ENCODE measurements around the gene TIMM8A.

The TIMM8A gene, protein sequence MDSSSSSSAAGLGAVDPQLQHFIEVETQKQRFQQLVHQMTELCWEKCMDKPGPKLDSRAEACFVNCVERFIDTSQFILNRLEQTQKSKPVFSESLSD

DNA sequence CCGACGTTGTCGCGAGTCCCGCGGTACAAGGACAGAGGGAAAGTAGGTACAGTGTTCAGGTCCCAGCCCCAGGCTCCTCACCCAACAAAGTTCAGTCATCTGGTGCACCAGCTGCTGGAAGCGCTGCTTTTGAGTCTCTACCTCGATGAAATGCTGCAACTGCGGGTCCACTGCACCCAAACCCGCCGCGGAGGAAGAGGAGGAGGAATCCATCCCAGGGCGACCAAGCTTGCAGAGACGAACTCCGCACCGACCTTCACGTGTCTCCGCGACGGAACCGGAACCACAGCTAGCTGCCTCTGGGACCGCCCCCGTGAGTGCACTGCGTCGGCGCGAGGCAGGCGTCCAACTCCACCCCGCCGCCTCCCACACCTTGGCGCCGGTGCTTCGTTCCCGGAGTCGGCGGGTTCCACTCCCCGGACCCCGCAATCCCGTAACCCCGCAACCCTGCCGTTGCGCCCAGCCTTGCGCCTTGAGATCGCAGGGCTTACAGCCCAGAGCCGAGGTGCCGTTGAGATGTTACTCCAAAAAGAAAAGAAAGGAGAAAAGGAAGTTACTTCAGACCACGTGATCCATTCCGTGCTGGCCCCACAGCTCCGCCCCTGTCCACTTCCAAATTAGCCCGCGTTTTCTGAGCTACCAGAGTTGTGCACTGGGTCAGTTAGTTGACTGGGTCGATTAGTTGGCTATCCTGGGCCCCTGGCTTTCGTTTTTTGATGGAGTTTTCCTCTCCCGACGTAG is at the start of gene TIMM8A:
TSS of gene TIMM8A (minus strand) at position 291 of the 741 bp plus-strand sequence. CDS start at position 213, 78 bp downstream.
- ATAC-seq, result peak; percentile 98 to 99

DNA sequence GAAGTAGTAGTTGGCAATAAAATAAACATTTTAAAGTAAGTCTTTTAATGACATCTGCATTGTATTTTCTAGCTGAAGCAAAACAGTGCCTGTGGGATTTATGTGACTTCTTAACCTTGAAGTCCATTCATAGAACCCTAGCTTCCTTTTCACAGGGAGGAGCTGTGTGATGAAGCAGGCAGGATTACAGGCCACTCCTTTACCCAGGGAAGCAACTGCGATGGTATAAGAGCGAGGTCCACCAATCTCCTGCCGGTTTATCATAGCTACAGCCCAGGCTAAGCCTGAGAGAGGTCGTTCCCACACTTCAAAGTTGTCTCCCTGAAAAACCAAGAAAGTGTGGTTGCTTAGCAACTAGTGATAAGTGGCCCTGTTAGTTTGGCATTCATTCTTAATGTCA is 49.2 kb upstream of the TIMM8A start:
- no peak for ATAC-seq

DNA sequence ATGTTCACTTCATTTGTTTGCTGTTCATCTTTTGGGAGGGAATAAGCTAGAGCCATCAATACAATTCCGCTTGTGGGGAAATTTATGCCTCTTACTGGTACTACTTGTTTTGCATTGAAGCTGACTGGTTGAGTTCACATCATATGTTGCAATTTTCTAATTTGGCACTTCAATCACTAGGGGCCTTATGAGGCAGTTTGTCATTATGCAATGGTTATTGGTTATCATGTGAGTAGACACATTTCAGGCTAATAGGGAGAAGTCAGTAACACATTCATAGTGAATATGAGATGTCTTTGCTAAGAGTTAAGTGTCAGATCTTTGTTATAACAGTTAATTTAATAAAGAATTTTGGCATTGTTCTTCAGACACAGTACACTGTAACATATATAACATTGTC is 47.2 kb upstream of the TIMM8A start:
- no peak for ATAC-seq

DNA sequence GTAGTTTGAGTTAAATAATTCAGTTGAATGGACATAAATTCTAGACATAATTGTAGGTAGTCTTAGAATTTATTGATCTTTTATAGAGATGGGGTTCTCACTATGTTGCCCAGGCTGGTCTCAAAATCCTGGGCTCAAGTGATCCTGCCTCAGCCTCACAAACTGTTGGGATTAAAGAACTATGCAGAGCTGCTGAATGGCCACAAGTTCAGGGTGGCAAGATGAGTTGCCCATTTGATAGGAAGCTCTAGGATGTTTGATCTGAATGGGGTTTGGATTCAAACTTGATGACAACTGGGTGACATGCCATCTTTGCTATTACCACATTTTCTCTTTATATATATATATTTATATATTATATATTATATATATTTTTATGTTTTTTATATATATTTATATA is 45.8 kb upstream of the TIMM8A start:
- no peak for ATAC-seq

- ATAC-seq, result no peak
These were observed 45.2 kb upstream of the TIMM8A start for GRCh38 chrX:101393530-101394305.

GRCh38 chrX:101391831-101392230 is 43.3 kb upstream of the TIMM8A start:
- ATAC-seq, result no peak

DNA sequence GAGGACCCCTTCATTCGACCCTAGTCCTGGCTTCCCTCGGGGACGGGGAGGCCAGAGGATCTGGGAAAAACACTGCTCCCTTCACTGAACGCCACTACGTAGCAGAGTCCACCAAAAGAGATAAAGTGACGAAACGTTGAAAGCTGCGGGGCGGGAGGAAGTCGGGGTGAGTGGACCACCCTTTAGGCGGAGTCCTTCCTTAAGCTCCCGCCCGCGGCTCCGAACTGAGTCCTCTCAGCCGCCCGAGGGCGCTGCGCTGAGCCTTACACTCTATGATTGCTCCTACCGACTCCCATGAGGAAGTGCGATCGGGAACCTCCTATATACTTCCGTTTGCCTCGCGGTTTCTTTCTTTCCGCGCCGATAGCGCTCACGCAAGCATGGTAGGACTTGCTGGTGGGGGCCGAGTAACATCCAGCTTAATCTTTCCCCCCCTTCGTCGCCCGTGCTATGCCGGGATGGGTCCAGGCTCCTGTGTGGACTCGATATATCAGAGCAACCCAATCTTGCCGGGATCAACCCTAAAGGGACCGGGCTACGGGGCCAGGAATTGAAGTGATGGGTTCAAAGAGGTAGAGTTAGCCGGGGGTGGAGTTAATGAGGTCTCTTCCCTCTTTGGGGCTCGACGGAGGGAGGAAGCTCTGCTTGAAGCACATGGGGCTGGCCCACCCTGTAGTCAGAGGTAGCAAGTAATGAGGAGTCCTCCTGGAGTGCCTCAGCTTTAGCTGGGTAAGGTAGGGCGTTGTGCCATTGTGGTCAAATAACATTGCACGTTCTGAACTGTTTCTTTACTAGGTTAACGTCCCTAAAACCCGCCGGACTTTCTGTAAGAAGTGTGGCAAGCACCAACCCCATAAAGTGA is 42.4 kb upstream of the TIMM8A start, which contains the start of gene RPL36A:
TSS of gene RPL36A (plus strand) at position 348 of the 862 bp plus-strand sequence. CDS start at position 381, 33 bp downstream.
- peak; percentile 93 for ATAC-seq

DNA sequence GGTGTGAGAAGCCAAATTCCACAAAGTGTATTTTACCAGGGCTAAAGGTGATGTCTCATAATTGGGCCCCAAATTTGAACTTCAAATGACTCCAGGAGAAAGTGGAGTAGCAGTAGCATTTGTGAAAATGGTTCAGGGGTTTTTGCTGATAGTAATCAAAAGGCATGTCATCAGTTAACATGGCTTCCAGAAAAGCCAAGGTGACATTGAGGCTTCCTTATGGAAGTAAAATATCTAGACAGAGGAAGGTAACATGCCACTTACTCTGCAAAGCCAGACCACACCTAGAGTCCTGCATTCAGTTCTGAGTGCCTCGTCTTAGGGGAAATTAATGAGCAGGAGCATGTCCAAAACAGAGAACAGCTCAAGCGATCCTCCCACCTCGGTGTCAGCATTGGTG is 40.1 kb upstream of the TIMM8A start:
- ATAC-seq, result no peak

DNA sequence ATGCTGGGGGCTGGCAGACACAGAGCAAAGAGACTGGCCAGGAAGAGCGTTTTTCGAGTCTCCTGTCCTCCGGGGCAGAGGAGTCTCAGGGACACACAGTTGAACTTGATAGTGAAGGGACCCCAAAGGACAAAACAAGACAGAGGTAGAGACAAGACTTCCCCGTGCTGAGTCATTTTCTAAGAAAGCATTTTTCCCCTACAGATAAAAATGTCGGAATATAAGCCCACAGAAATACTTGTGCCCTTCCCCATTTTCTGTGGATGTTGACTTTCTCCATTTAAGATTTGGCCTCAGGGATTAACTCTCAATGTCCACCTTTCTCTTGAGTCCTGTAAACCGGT is 38.0 kb upstream of the TIMM8A start:
- ATAC-seq, result no peak

- no peak for ATAC-seq
These were observed 37.4 kb upstream of the TIMM8A start, which contains the start of gene BTK for GRCh38 chrX:101385795-101386541. Gene BTK, minus strand, starts transcription at chrX:101386191. Its CDS starts 10,907 bp downstream, at chrX:101375284.

- no peak for ATAC-seq
These were observed 36.6 kb upstream of the TIMM8A start for GRCh38 chrX:101385026-101385684.

DNA sequence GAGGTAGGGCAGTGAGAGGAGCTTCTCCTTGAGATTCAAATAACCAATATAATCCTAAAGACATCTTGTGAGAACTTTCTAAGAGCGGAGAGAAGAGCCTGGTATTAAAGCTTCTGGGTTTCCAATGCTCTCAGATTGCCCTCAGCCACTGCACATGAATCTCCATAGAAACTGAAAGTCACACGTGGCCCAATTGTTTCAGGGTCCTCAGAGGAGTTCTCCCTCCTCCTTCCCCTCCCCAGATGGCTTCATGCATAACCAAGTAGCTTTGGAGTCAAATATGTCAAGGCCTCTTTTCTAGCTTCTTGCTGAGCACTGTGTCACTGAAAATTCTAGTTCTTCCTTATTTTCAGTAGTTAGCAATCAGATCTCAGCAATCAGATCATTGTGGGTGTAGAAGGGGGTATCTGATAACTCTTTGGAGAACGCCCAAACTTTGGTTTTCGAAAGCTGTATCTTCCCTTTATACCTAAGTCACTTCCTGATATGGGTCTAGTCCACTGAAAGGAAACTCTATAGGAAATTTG is 35.2 kb upstream of the TIMM8A start:
- ATAC-seq, result no peak

- ATAC-seq, result no peak
These were observed 29.0 kb upstream of the TIMM8A start for GRCh38 chrX:101377547-101377946.

DNA sequence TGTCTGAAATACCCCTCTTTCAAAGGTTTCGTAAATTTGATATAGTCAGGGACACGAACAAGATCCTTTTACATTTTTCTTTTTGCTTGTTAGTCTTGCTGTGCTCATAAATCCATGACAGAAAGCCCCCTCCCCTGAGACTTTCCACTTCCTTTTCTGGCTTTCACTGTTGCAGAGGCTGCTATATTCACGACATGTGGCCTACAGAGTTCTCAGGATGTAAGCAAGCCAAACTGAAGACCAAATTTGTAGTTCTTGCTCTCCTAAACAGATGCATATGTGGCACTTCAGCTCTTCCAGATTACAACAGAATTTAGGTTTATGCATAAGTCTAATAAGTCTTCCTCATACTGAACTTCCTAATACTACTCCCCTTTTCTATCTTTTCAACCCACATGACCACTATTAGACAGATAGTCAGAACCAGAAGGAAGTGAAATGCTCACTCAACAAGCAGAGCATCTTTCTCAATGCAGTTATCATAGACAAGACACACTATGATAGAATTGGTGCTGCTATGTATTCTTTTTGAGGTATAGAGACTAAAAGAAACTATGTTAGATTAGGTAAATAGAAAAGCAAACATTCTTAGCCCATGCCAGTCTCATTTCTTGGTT is 22.5 kb upstream of the TIMM8A start:
- no peak for ATAC-seq

DNA sequence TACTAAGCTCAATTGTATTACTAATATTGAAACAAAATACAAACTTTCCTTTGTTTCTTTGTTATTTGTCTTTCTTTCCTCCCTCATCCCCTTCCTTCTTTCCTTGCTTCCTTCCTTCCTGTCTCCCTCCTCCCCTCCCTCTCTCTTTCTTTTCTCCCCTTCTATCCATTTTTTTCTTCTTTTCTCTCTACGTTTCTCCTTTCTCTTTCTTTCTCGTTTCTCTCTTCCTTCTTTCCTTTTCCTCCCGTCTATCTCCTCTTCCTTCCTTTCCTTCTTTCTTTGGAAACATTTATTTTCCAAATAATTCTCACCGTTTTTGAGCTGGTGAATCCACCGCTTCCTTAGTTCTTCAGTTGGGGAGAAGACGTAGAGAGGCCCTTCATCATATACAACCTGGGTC is 21.1 kb upstream of the TIMM8A start:
- ATAC-seq, result no peak

GRCh38 chrX:101368800-101369199 is 20.3 kb upstream of the TIMM8A start:
- no peak for ATAC-seq

DNA sequence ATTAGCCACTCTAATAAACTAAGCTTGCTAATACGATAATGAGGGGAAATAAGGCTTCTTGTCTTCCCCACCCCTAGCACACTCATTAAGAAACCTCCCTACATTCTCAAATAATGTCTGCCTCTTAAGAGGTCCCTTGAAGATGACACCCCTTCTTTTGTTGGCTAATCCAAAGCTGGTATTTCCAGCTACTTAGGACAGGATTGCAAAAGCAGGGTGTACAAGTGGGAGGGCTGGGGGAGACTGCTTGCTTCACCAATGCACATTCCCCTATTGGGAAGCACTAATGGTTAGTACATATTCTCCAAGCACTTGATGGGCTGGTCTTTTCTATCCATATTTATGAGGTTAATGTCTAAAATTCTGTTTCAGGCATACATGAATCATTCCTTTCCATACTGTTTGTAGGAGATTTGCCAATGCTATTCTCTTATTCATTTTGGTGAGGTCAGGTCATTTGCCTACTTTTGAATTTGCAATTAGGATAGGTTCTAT is 16.8 kb upstream of the TIMM8A start:
- no peak for ATAC-seq

DNA sequence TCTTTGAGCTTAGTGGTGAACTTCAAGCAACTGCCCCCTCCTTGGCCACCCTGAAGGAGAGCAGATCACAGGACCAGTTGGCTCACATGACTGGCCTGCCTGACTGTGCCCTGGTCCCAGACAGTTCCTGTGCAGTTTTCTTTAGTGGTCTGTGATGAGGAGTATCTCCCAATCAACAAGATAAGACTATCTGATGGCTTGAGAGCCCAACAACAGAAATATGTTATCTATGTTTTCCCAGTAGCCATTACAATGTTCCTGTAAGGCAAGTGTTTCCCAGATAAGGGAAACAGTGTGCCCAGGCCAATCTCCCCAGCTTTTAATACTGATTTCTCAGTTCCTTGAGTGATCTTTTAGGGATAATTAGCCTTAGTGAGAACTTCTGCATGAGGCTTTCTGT is 14.2 kb upstream of the TIMM8A start:
- ATAC-seq, result no peak

DNA sequence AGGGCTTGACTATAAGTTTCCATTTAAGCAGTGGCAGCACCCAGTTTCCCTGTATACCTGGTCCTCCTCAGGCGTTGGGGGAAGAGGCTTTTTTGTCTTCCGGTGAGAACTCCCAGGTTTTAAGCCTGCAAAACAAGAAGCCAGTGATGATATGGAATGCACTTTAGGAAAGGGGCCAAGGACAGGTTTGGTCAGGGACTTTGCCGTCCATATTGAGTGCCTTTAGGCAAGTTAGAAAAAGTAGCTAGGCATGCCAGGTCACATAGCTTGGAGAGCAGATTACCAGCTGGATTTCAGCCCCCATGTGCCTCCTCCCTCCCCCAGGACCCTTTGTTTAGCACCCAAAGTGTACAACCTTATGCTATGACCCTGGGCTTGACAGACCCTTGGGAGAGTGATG is 13.6 kb upstream of the TIMM8A start:
- ATAC-seq, result no peak

- no peak for ATAC-seq
These were observed 11.8 kb upstream of the TIMM8A start for GRCh38 chrX:101360390-101360789.

- ATAC-seq, result no peak
These were observed 11.4 kb upstream of the TIMM8A start for GRCh38 chrX:101359966-101360365.

All from activated CD4-positive, CD25-positive, alpha-beta regulatory T cell treated with anti-CD3 and anti-CD28 coated beads, Interleukin-2, amount 50 U/mL, for 24 hours (primary cell).